ENCODE measurements around the gene YWHAB. TPM values are rescaled to one million over a fixed set of nuclear protein-coding genes. Genes with fewer than 3 reads are reported as not detected.

Gene YWHAB
- total RNA-seq, 1 donor from 2014 or later = 234 TPM

DNA sequence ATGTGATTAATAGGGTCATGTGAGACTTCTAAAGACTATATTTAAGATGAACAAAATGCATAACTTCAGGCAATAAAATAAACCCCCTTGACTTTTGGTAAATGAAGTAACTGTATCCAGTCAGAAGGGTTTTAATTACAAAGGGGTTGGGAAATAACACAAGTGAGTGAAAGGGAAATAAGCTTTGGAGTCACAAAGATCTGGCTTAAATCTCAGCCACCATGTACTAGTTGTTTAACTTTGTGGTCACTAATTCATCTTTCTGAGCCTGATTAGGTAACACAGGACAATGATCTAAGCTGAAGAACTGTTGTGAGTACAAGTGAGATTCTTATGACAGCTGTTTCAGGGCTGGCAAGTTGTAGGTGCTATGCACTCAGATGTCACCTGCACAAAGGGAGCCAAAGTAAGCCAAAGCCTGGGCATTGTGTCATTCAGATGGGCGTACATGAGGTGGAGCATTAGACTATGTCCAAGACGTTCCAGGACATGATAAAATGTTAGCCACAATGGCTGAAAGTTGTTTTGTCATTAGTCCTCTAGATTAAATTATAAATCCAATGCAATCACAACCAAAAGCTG lies 60.9 kb downstream of the YWHAB start:
- H3K27ac Mint-ChIP-seq = no peak overlapping the region
- H3K9me3 Mint-ChIP-seq = no peaks in the 10 kb centered on the region
- POLR2A ChIA-PET = interaction anchor here (0.7 kb wide), 1 partner anchor 21 kb away, joined by 11 read pairs; no protein-coding TSS in a partner anchor
- TF ChIP-seq, protein P1, sequence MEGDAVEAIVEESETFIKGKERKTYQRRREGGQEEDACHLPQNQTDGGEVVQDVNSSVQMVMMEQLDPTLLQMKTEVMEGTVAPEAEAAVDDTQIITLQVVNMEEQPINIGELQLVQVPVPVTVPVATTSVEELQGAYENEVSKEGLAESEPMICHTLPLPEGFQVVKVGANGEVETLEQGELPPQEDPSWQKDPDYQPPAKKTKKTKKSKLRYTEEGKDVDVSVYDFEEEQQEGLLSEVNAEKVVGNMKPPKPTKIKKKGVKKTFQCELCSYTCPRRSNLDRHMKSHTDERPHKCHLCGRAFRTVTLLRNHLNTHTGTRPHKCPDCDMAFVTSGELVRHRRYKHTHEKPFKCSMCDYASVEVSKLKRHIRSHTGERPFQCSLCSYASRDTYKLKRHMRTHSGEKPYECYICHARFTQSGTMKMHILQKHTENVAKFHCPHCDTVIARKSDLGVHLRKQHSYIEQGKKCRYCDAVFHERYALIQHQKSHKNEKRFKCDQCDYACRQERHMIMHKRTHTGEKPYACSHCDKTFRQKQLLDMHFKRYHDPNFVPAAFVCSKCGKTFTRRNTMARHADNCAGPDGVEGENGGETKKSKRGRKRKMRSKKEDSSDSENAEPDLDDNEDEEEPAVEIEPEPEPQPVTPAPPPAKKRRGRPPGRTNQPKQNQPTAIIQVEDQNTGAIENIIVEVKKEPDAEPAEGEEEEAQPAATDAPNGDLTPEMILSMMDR (IDR thresholded peaks at IDR 0.05) = no peak
- H3K36me3 Mint-ChIP-seq (ENCODE audit: low read depth) = peaks cover 99% of the 10 kb centered on the region
- H3K4me1 Mint-ChIP-seq = no peaks in the 10 kb centered on the region
- CTCF ChIA-PET = interaction anchor here (1.0 kb wide), 1 partner anchor 149 kb away, joined by 3 read pairs; no protein-coding TSS in a partner anchor
- DNase-seq (no peak), ATAC-seq (ENCODE audit: low read depth) (no peak)
- no peaks in the 10 kb centered on the region for H3K27me3 Mint-ChIP-seq
- intact Hi-C loops (cut with micrococcal nuclease) = no loop called here
- H3K4me3 Mint-ChIP-seq = no peak overlapping the region

GRCh38 chr20:44948107-44948506 lies 62.6 kb downstream of the YWHAB start:
- no peak overlapping the region for H3K4me3 Mint-ChIP-seq
- no peak for ATAC-seq (ENCODE audit: low read depth)
- H3K36me3 Mint-ChIP-seq (ENCODE audit: low read depth) = peaks cover 99% of the 10 kb centered on the region
- ChIA-PET CTCF (no interaction called here), POLR2A (no interaction called here)
- TF ChIP-seq, protein P1 (IDR thresholded peaks at IDR 0.05) = no peak
- H3K27ac Mint-ChIP-seq = no peak overlapping the region
- no peaks in the 10 kb centered on the region for H3K27me3 Mint-ChIP-seq
- H3K9me3 Mint-ChIP-seq = no peaks in the 10 kb centered on the region
- H3K4me1 Mint-ChIP-seq = peaks cover 9% of the 10 kb centered on the region
- intact Hi-C loops (cut with micrococcal nuclease) = no loop called here
- no peak for DNase-seq

DNA sequence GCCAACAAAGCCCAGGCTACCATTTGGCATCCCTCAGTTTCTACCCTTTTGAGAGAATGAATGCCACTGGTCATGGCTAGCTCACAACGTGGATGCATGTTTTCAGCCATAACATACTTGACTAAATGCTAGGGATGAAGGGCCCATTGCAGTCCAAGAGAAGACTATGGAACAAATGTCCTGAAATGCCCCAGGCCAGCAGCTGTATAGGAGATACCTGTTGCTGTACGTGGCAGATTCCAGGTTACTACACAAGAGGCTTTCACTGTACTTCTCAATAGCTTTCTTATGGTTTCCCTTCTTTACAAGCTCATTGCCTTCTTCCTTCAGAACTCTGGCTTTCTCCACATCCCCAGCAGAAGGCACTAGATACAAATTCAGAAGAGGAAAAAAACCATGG lies 63.0 kb downstream of the YWHAB start:
- H3K36me3 Mint-ChIP-seq (ENCODE audit: low read depth) = peaks cover 99% of the 10 kb centered on the region
- peaks cover 13% of the 10 kb centered on the region for H3K4me1 Mint-ChIP-seq
- H3K27ac Mint-ChIP-seq = no peak overlapping the region
- ChIA-PET POLR2A (no interaction called here), CTCF (no interaction called here)
- intact Hi-C loops (cut with micrococcal nuclease) = no loop called here
- TF ChIP-seq, protein P1 (IDR thresholded peaks at IDR 0.05) = no peak
- no peak overlapping the region for H3K4me3 Mint-ChIP-seq
- H3K27me3 Mint-ChIP-seq = no peaks in the 10 kb centered on the region
- no peak for DNase-seq
- no peak for ATAC-seq (ENCODE audit: low read depth)
- no peaks in the 10 kb centered on the region for H3K9me3 Mint-ChIP-seq

DNA sequence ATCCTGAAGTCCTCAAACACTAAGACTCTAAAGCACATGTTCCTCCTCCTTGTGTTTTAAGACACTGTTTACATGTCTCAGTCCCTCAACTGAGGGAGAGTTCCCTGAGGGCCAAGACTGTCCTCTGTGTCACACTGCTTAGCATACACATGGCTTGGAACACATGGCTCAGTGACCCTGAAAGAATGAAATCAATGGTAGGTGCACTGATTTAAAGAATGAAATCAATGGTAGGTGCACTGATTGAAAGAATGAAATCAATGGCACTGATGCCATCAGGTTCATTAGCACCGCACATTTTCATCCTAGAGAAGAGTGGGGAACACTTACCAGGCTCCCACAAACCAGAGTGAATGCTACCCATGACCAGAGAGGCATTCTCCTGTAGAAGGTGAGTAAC lies 64.9 kb downstream of the YWHAB start:
- Mint-ChIP-seq H3K27ac (no peak overlapping the region), H3K4me3 (no peak overlapping the region), H3K36me3 (ENCODE audit: low read depth) (peaks cover 98% of the 10 kb centered on the region), H3K9me3 (no peaks in the 10 kb centered on the region), H3K27me3 (no peaks in the 10 kb centered on the region), H3K4me1 (peaks cover 28% of the 10 kb centered on the region)
- TF ChIP-seq, protein P1 (IDR thresholded peaks at IDR 0.05) = no peak
- ChIA-PET POLR2A (no interaction called here), CTCF (no interaction called here)
- intact Hi-C loops (cut with micrococcal nuclease) = no loop called here
- DNase-seq (no peak), ATAC-seq (ENCODE audit: low read depth) (no peak)

DNA sequence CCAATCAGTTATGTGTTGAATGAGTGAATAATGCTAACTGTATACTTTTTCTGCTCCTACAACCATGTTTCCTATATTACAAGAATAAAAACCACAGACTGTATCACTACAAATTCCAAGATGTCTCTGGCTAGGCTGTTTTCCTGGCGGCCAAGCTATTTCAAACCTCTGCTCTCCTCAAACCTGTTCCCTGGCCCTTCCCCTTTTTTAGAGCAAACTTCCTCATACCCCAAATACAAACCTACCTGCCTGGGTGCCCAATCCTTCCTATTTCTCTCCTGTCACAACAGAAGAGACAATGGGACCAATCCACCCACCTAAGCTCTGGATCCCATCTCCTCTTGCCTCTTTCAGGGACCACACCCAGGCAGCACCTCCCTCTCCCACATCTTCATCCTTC lies 67.2 kb downstream of the YWHAB start:
- CTCF ChIA-PET = no interaction called here
- no peak for ATAC-seq (ENCODE audit: low read depth)
- Mint-ChIP-seq H3K4me1 (peaks cover 50% of the 10 kb centered on the region), H3K27ac (peak overlapping the region; percentile 42), H3K27me3 (no peaks in the 10 kb centered on the region), H3K4me3 (no peak overlapping the region), H3K36me3 (ENCODE audit: low read depth) (peaks cover 97% of the 10 kb centered on the region), H3K9me3 (no peaks in the 10 kb centered on the region)
- TF ChIP-seq, protein P1 (IDR thresholded peaks at IDR 0.05) = no peak
- POLR2A ChIA-PET = interaction anchor here (1.3 kb wide), 1 partner anchor 10 kb away, joined by 5 read pairs; no protein-coding TSS in a partner anchor
- no peak for DNase-seq
- intact Hi-C loops (cut with micrococcal nuclease) = no loop called here
